ENCODE data around the gene RAB39A. TPM values are rescaled to one million over a fixed set of nuclear protein-coding genes. Genes with fewer than 3 reads are reported as not detected.

The RAB39A gene
- total RNA-seq, 2 experiments from 2014 or later: 0.60 to 2.1 TPM

DNA sequence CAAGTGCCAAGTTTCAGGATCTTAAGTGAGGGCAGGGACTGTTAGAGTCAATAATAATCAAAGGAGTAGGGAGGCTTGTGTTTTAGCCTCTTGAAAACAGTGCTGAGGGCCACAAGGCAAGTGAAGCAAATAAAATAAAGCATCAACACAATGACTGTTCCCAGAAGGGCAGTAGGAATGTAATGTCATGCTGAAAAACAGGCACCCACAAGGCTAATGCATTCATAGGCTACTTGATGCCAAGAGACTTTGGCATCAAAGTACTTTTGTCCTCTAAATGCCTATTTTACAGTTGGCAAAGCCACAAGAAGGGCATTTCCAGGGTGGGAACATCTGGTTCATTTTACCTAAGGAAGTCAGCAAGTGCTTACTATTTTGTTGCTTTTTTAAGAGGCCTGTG lies 22.9 kb downstream of the RAB39A start:
- TF ChIP-seq, protein P1, sequence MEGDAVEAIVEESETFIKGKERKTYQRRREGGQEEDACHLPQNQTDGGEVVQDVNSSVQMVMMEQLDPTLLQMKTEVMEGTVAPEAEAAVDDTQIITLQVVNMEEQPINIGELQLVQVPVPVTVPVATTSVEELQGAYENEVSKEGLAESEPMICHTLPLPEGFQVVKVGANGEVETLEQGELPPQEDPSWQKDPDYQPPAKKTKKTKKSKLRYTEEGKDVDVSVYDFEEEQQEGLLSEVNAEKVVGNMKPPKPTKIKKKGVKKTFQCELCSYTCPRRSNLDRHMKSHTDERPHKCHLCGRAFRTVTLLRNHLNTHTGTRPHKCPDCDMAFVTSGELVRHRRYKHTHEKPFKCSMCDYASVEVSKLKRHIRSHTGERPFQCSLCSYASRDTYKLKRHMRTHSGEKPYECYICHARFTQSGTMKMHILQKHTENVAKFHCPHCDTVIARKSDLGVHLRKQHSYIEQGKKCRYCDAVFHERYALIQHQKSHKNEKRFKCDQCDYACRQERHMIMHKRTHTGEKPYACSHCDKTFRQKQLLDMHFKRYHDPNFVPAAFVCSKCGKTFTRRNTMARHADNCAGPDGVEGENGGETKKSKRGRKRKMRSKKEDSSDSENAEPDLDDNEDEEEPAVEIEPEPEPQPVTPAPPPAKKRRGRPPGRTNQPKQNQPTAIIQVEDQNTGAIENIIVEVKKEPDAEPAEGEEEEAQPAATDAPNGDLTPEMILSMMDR (conservative IDR thresholded peaks at IDR 0.05; ENCODE audit: low read length): no peak
- no peak for TF ChIP-seq EZH2phosphoT487 (IDR thresholded peaks at IDR 0.05; ENCODE audit: borderline replicate concordance, low read depth, low read length)
- ChIA-PET CTCF (ENCODE audit: unreplicated experiment) (no interaction called here), POLR2A (no interaction called here)
- Histone ChIP-seq H3K27ac (ENCODE audit: low read depth, low read length, poor library complexity, severe bottlenecking) (no peak overlapping the region), H3K79me2 (ENCODE audit: insufficient read depth, low read depth, low read length) (no peaks in the 10 kb centered on the region), H2AFZ (ENCODE audit: low read length) (no peak overlapping the region), H3K9me2 (ENCODE audit: insufficient read depth, low read length) (no peaks in the 10 kb centered on the region), H3K36me3 (ENCODE audit: insufficient read depth, low read length) (no peaks in the 10 kb centered on the region), H4K20me1 (ENCODE audit: insufficient read depth, low read length) (no peaks in the 10 kb centered on the region), H3K4me2 (ENCODE audit: low read length) (no peak overlapping the region), H3K4me1 (ENCODE audit: insufficient read depth, low read length, poor library complexity, severe bottlenecking) (no peaks in the 10 kb centered on the region), H3K4me3 (ENCODE audit: low read depth, low read length, poor library complexity, severe bottlenecking) (no peak overlapping the region), H3K9me3 (ENCODE audit: low read length) (no peaks in the 10 kb centered on the region)
- DNase-seq (ENCODE audit: low spot score): no peak
- intact Hi-C loops (cut with micrococcal nuclease; ENCODE audit: unreplicated experiment): no loop called here
- BruUV-seq (replicated peaks): no TSS peak

DNA sequence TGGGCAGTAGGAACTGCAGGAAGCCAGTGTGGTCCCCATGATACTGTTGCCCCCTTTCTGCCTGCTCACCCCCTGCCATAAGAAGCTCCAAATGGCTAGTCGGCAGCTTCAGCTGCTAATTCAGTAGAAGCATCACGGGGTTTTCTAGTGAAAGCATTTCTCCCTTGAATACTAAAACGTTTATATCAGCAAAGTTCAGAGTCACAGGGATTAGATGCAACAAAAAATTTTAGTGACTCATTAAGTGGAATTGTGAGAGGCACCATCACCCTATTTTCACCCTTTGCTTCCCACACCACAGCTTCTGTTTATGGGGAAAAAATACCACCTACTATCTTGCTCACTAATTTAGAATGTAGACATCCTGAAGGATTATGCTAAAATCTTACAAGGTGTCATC lies 25.2 kb downstream of the RAB39A start:
- Histone ChIP-seq H3K4me3 (ENCODE audit: low read depth, low read length, poor library complexity, severe bottlenecking) (no peak overlapping the region), H3K27ac (ENCODE audit: low read depth, low read length, poor library complexity, severe bottlenecking) (no peak overlapping the region), H3K9me3 (ENCODE audit: low read length) (no peaks in the 10 kb centered on the region), H3K9me2 (ENCODE audit: insufficient read depth, low read length) (no peaks in the 10 kb centered on the region), H2AFZ (ENCODE audit: low read length) (no peak overlapping the region), H3K36me3 (ENCODE audit: insufficient read depth, low read length) (no peaks in the 10 kb centered on the region), H3K4me1 (ENCODE audit: insufficient read depth, low read length, poor library complexity, severe bottlenecking) (no peaks in the 10 kb centered on the region), H3K79me2 (ENCODE audit: insufficient read depth, low read depth, low read length) (no peaks in the 10 kb centered on the region), H4K20me1 (ENCODE audit: insufficient read depth, low read length) (no peaks in the 10 kb centered on the region), H3K4me2 (ENCODE audit: low read length) (no peak overlapping the region)
- ChIA-PET CTCF (ENCODE audit: unreplicated experiment) (no interaction called here), POLR2A (no interaction called here)
- no TSS peak for BruUV-seq (replicated peaks)
- intact Hi-C loops (cut with micrococcal nuclease; ENCODE audit: unreplicated experiment): no loop called here
- DNase-seq (ENCODE audit: low spot score): no peak
- TF ChIP-seq, protein P1 (conservative IDR thresholded peaks at IDR 0.05; ENCODE audit: low read length): no peak
- TF ChIP-seq EZH2phosphoT487 (IDR thresholded peaks at IDR 0.05; ENCODE audit: borderline replicate concordance, low read depth, low read length): no peak

DNA sequence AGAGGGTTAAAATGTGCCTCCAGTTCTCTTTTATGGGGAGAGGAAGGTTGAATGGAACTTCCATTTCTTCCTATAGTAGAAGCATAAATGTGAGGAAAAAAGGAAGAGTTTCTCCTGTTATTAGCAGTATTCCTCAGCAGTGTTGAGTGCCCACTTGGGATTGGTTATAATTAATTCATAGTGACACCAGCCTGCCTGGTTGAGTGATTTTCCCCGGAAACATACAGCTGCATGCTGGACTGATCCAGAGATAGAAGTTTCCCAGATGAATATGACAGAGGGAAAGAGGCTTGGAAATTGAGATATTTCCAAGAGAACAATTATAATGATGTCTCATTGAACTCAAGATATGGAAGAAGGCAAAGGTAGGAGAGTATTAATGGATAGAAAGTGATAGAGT lies 28.3 kb downstream of the RAB39A start:
- H3K4me1 ChIP-seq (ENCODE audit: insufficient read depth, low read length, poor library complexity, severe bottlenecking): no peaks in the 10 kb centered on the region
- POLR2A ChIA-PET: interaction anchor here (0.7 kb wide), 1 partner anchor 630 kb away, joined by 3 read pairs; no protein-coding TSS in a partner anchor
- CTCF ChIA-PET (ENCODE audit: unreplicated experiment): no interaction called here
- no peak for TF ChIP-seq EZH2phosphoT487 (IDR thresholded peaks at IDR 0.05; ENCODE audit: borderline replicate concordance, low read depth, low read length)
- TF ChIP-seq, protein P1 (conservative IDR thresholded peaks at IDR 0.05; ENCODE audit: low read length): no peak
- no peaks in the 10 kb centered on the region for H3K36me3 ChIP-seq (ENCODE audit: insufficient read depth, low read length)
- intact Hi-C loops (cut with micrococcal nuclease; ENCODE audit: unreplicated experiment): no loop called here
- no peak overlapping the region for H3K27ac ChIP-seq (ENCODE audit: low read depth, low read length, poor library complexity, severe bottlenecking)
- H3K4me2 ChIP-seq (ENCODE audit: low read length): no peak overlapping the region
- BruUV-seq (replicated peaks): no TSS peak
- H2AFZ ChIP-seq (ENCODE audit: low read length): no peak overlapping the region
- H3K9me3 ChIP-seq (ENCODE audit: low read length): no peaks in the 10 kb centered on the region
- no peaks in the 10 kb centered on the region for H3K9me2 ChIP-seq (ENCODE audit: insufficient read depth, low read length)
- H3K4me3 ChIP-seq (ENCODE audit: low read depth, low read length, poor library complexity, severe bottlenecking): no peak overlapping the region
- H4K20me1 ChIP-seq (ENCODE audit: insufficient read depth, low read length): no peaks in the 10 kb centered on the region
- no peaks in the 10 kb centered on the region for H3K79me2 ChIP-seq (ENCODE audit: insufficient read depth, low read depth, low read length)
- no peak for DNase-seq (ENCODE audit: low spot score)
